H1 (cell line): ENCODE results near the gene PFN3. TPM values are rescaled to one million over a fixed set of nuclear protein-coding genes. Genes with fewer than 3 reads are reported as not detected.

Experiments
- ASH2L ChIP-seq: fragments of 200-600, 300-600 bp; sonication (generic); IDR thresholded peaks from one replicate; pipeline ENCODE4 v1.7.1; 2017; ENCODE audit warnings: low read length
- BCL11A ChIP-seq, 2 experiments: IDR thresholded peaks; one replicate each; pipeline ENCODE4 v1.6.1; 2011; ENCODE audit warnings: low read depth in 2 of 2, low read length in 2 of 2, mild to moderate bottlenecking in 2 of 2
- CREB1 ChIP-seq: IDR thresholded peaks from 2 replicates; pipeline ENCODE4 v1.6.1; 2012; ENCODE audit warnings: inconsistent platforms
- JUND ChIP-seq: IDR thresholded peaks from 2 replicates; pipeline ENCODE4 v1.6.1; 2011; ENCODE audit warnings: mild to moderate bottlenecking, improper control_type of control experiment, low read length
- MAFK ChIP-seq: IDR thresholded peaks from 2 replicates; pipeline ENCODE4 v1.6.1; 2012; ENCODE audit warnings: low read depth, mild to moderate bottlenecking, improper control_type of control experiment, low read length
- SP1 ChIP-seq: IDR thresholded peaks from 2 replicates; pipeline ENCODE4 v1.6.1; 2011; ENCODE audit warnings: low read depth, low read length
- TEAD4 ChIP-seq: IDR thresholded peaks from 2 replicates; pipeline ENCODE4 v1.6.1; 2012; ENCODE audit warnings: low read depth, low read length, inconsistent platforms, mixed read lengths
- polyA plus RNA-seq, 7 experiments: library from polyadenylated mRNA; depleted of rRNA in 3 of 7; stranded (reverse) in 5 of 7; unstranded in 2 of 7; fragments of >200 nt in 5 of 7; fragments of 200-250 nt in 2 of 7; gene quantifications; 1 replicate in 5 of 7; 2 replicates in 1 of 7; 4 replicates in 1 of 7; pipeline versions ENCODE4 v1.2.1 to v1.2.3, GENCODE V29; 2011 to 2013; ENCODE audit warnings: missing spikeins in 2 of 7, mixed read lengths in 2 of 7
- total RNA-seq: library from RNA; stranded (reverse); fragmentation: NEBNext Ultra II Directional; extraction: Animal tissue kit (Norgen Biotek cat#: 25700); gene quantifications from 2 replicates; pipeline ENCODE4 v1.2.1, GENCODE V29; 2021
- TF ChIP-seq, protein P1 (sequence below): fragments of 300-600 bp; sonication (generic); IDR thresholded peaks from 2 replicates; pipeline ENCODE4 v1.7.1; 2012; ENCODE audit warnings: low read length, moderate library complexity, mild to moderate bottlenecking, inconsistent platforms; ENCODE audit not compliant: insufficient replicate concordance

PFN3 gene
- total and polyA plus RNA-seq, 2 of the 8 experiments (the other 6 are each of a cell fraction or from before 2014, with no cell fraction given) = not detected

DNA sequence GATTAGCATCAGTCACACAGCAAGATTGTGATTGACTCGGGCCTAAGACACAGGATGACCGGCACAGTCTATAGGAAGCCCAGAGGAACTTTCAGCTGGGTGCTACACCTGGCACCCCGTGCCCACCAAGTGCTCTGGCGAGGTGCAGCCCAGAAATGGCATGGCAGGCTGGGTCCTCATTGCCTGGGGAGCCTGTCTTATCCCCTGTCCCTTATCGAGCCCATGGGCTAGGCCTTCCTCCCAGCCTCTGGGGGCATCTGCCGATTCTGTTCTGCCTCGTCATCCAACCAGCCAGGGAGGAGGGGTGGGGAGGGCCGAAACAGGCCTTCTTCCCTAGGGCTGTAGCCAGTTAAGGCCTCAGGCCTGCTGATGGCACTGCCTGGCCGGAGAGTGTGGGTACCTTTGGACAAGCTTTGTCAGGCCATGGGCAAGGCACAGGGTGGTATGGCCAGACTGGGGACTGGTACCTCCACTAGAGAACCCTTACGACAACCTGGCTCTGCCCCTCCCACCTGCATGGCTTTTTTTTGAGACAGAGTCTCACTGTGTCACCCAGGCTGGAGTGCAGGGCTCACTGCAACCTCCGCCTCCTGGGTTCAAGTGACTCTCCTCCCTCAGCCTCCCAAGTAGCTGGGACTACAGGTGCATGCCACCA lies 27.6 kb upstream of the PFN3 start (continued):
- TF ChIP-seq, protein P1, sequence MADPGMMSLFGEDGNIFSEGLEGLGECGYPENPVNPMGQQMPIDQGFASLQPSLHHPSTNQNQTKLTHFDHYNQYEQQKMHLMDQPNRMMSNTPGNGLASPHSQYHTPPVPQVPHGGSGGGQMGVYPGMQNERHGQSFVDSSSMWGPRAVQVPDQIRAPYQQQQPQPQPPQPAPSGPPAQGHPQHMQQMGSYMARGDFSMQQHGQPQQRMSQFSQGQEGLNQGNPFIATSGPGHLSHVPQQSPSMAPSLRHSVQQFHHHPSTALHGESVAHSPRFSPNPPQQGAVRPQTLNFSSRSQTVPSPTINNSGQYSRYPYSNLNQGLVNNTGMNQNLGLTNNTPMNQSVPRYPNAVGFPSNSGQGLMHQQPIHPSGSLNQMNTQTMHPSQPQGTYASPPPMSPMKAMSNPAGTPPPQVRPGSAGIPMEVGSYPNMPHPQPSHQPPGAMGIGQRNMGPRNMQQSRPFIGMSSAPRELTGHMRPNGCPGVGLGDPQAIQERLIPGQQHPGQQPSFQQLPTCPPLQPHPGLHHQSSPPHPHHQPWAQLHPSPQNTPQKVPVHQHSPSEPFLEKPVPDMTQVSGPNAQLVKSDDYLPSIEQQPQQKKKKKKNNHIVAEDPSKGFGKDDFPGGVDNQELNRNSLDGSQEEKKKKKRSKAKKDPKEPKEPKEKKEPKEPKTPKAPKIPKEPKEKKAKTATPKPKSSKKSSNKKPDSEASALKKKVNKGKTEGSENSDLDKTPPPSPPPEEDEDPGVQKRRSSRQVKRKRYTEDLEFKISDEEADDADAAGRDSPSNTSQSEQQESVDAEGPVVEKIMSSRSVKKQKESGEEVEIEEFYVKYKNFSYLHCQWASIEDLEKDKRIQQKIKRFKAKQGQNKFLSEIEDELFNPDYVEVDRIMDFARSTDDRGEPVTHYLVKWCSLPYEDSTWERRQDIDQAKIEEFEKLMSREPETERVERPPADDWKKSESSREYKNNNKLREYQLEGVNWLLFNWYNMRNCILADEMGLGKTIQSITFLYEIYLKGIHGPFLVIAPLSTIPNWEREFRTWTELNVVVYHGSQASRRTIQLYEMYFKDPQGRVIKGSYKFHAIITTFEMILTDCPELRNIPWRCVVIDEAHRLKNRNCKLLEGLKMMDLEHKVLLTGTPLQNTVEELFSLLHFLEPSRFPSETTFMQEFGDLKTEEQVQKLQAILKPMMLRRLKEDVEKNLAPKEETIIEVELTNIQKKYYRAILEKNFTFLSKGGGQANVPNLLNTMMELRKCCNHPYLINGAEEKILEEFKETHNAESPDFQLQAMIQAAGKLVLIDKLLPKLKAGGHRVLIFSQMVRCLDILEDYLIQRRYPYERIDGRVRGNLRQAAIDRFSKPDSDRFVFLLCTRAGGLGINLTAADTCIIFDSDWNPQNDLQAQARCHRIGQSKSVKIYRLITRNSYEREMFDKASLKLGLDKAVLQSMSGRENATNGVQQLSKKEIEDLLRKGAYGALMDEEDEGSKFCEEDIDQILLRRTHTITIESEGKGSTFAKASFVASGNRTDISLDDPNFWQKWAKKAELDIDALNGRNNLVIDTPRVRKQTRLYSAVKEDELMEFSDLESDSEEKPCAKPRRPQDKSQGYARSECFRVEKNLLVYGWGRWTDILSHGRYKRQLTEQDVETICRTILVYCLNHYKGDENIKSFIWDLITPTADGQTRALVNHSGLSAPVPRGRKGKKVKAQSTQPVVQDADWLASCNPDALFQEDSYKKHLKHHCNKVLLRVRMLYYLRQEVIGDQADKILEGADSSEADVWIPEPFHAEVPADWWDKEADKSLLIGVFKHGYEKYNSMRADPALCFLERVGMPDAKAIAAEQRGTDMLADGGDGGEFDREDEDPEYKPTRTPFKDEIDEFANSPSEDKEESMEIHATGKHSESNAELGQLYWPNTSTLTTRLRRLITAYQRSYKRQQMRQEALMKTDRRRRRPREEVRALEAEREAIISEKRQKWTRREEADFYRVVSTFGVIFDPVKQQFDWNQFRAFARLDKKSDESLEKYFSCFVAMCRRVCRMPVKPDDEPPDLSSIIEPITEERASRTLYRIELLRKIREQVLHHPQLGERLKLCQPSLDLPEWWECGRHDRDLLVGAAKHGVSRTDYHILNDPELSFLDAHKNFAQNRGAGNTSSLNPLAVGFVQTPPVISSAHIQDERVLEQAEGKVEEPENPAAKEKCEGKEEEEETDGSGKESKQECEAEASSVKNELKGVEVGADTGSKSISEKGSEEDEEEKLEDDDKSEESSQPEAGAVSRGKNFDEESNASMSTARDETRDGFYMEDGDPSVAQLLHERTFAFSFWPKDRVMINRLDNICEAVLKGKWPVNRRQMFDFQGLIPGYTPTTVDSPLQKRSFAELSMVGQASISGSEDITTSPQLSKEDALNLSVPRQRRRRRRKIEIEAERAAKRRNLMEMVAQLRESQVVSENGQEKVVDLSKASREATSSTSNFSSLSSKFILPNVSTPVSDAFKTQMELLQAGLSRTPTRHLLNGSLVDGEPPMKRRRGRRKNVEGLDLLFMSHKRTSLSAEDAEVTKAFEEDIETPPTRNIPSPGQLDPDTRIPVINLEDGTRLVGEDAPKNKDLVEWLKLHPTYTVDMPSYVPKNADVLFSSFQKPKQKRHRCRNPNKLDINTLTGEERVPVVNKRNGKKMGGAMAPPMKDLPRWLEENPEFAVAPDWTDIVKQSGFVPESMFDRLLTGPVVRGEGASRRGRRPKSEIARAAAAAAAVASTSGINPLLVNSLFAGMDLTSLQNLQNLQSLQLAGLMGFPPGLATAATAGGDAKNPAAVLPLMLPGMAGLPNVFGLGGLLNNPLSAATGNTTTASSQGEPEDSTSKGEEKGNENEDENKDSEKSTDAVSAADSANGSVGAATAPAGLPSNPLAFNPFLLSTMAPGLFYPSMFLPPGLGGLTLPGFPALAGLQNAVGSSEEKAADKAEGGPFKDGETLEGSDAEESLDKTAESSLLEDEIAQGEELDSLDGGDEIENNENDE = no peak
- TF ChIP-seq SP1 (no peak), ASH2L (no peak), CREB1 (no peak), JUND (no peak), BCL11A (IDR thresholded peaks at IDR 0.05; ENCODE audit: low read depth in 2 of 2, low read length in 2 of 2) (no peak), TEAD4 (no peak), MAFK (no peak)
